Fibroblast of gingiva (primary cell): ENCODE measurements around the gene ADAM12.
A peak's percentile ranks its signal among the peaks of the same experiment; 100 is the strongest.

Source experiments
- DNase-seq: peaks from one replicate; pipeline ENCODE4 v3.0.0-alpha.2; 2011; ENCODE audit warnings: low read depth

Gene ADAM12

GRCh38 chr10:126314863-126315493, 73.3 kb downstream of the ADAM12 start:
- no peak for DNase-seq

GRCh38 chr10:126312167-126312566, 76.1 kb downstream of the ADAM12 start:
- no peak for DNase-seq

- peak; percentile 53 for DNase-seq
These were observed 78.9 kb downstream of the ADAM12 start for GRCh38 chr10:126309228-126309883.

- DNase-seq: peak; percentile 19
These were observed 85.2 kb downstream of the ADAM12 start for GRCh38 chr10:126302826-126303665.

GRCh38 chr10:126302476-126302756, 85.9 kb downstream of the ADAM12 start:
- no peak for DNase-seq

- DNase-seq: no peak
These were observed 86.4 kb downstream of the ADAM12 start for GRCh38 chr10:126301701-126302475.

GRCh38 chr10:126294451-126294850, 93.8 kb downstream of the ADAM12 start:
- DNase-seq: no peak

- DNase-seq: no peak
These were observed 98.0 kb downstream of the ADAM12 start for GRCh38 chr10:126290232-126290631.

GRCh38 chr10:126288547-126289493, 99.5 kb downstream of the ADAM12 start:
- DNase-seq: no peak

- DNase-seq: no peak
These were observed 102.0 kb downstream of the ADAM12 start for GRCh38 chr10:126286256-126286780.

GRCh38 chr10:126283307-126283706, 105.0 kb downstream of the ADAM12 start:
- DNase-seq: no peak

GRCh38 chr10:126278851-126279250, 109.4 kb downstream of the ADAM12 start:
- DNase-seq: no peak

- no peak for DNase-seq
These were observed 111.1 kb downstream of the ADAM12 start for GRCh38 chr10:126277181-126277580.

GRCh38 chr10:126272526-126272925, 115.8 kb downstream of the ADAM12 start:
- no peak for DNase-seq

GRCh38 chr10:126270111-126270510, 118.2 kb downstream of the ADAM12 start:
- no peak for DNase-seq

- no peak for DNase-seq
These were observed 120.0 kb downstream of the ADAM12 start for GRCh38 chr10:126268013-126268920.

GRCh38 chr10:126264102-126265018, 123.9 kb downstream of the ADAM12 start:
- no peak for DNase-seq

- DNase-seq: peak; percentile 28
These were observed 125.1 kb downstream of the ADAM12 start for GRCh38 chr10:126263006-126263676.
